ENCODE measurements around the gene NEURL1B.
A peak's percentile ranks its signal among the peaks of the same experiment; 100 is the strongest.

NEURL1B gene

GRCh38 chr5:172630986-172631385 lies 10.1 kb upstream of the NEURL1B start:
- Histone ChIP-seq H3K27me3 (no peaks in the 10 kb centered on the region), H3K27ac (no peak overlapping the region), H3K4me3 (no peak overlapping the region), H3K9me3 (no peaks in the 10 kb centered on the region), H3K4me1 (no peaks in the 10 kb centered on the region), H3K36me3 (no peaks in the 10 kb centered on the region)
- DNase-seq = peak in 1 of 2 donors; percentile 41
- intact Hi-C loops (cut with DNase I; ENCODE audit: low total_unique reads) = loop anchor here (10.0 kb wide), 2 partner anchors 66 to 146 kb away; no protein-coding TSS in a partner anchor
- no peak for TF ChIP-seq CTCF (IDR thresholded peaks at IDR 0.05)

GRCh38 chr5:172632346-172633092 lies 8.5 kb upstream of the NEURL1B start:
- Histone ChIP-seq H3K4me3 (no peak overlapping the region), H3K27ac (no peak overlapping the region), H3K9me3 (no peaks in the 10 kb centered on the region), H3K36me3 (no peaks in the 10 kb centered on the region), H3K27me3 (no peaks in the 10 kb centered on the region), H3K4me1 (peaks cover 0 to 7% (median 6%) of the 10 kb centered on the region in 4 donors)
- TF ChIP-seq CTCF (IDR thresholded peaks at IDR 0.05) = no peak
- DNase-seq = peak in 1 of 2 donors; percentile 41
- intact Hi-C loops (cut with DNase I; ENCODE audit: low total_unique reads) = loop anchor here (10.0 kb wide), 2 partner anchors 68 to 148 kb away; no protein-coding TSS in a partner anchor

- H3K27ac ChIP-seq = no peak overlapping the region
- H3K27me3 ChIP-seq = no peaks in the 10 kb centered on the region
- TF ChIP-seq CTCF (IDR thresholded peaks at IDR 0.05) = no peak
- no peaks in the 10 kb centered on the region for H3K9me3 ChIP-seq
- intact Hi-C loops (cut with DNase I; ENCODE audit: low total_unique reads) = loop anchor here (10.0 kb wide), 2 partner anchors 69 to 149 kb away; no protein-coding TSS in a partner anchor
- H3K4me1 ChIP-seq = peaks cover 0 to 7% (median 6%) of the 10 kb centered on the region in 4 donors
- no peak overlapping the region for H3K4me3 ChIP-seq
- H3K36me3 ChIP-seq = no peaks in the 10 kb centered on the region
- peak in 1 of 2 donors; percentile 20 for DNase-seq
Observed at GRCh38 chr5:172633403-172633970, 7.6 kb upstream of the NEURL1B start.

GRCh38 chr5:172634106-172634899 lies 6.8 kb upstream of the NEURL1B start:
- no peak for TF ChIP-seq CTCF (IDR thresholded peaks at IDR 0.05)
- DNase-seq = peak in 1 of 2 donors; percentile 38
- Histone ChIP-seq H3K4me1 (peaks cover 0 to 7% (median 6%) of the 10 kb centered on the region in 4 donors), H3K9me3 (no peaks in the 10 kb centered on the region), H3K27ac (no peak overlapping the region), H3K27me3 (no peaks in the 10 kb centered on the region), H3K36me3 (no peaks in the 10 kb centered on the region), H3K4me3 (no peak overlapping the region)
- intact Hi-C loops (cut with DNase I; ENCODE audit: low total_unique reads) = loop anchor here (10.0 kb wide), 2 partner anchors 70 to 150 kb away; no protein-coding TSS in a partner anchor

- no peak overlapping the region for H3K27ac ChIP-seq
- no peak for TF ChIP-seq CTCF (IDR thresholded peaks at IDR 0.05)
- H3K36me3 ChIP-seq = no peaks in the 10 kb centered on the region
- no peaks in the 10 kb centered on the region for H3K27me3 ChIP-seq
- peak in 1 of 2 donors; percentile 24 for DNase-seq
- intact Hi-C loops (cut with DNase I; ENCODE audit: low total_unique reads) = loop anchor here (10.0 kb wide), 2 partner anchors 70 to 150 kb away; no protein-coding TSS in a partner anchor
- peaks cover 0 to 9% (median 6%) of the 10 kb centered on the region in 4 donors for H3K4me1 ChIP-seq
- H3K4me3 ChIP-seq = no peak overlapping the region
- H3K9me3 ChIP-seq = no peaks in the 10 kb centered on the region
Observed at GRCh38 chr5:172635038-172635437, 6.0 kb upstream of the NEURL1B start.
